Right lobe of liver (tissue), 4 donors: ENCODE data around the gene EHD2.

Experiments
- POLR2A ChIP-seq: fragments of 450-650 bp; IDR thresholded peaks from one replicate; pipeline ENCODE4 v1.6.1; 2017; ENCODE audit warnings: antibody characterized with exemption, mild to moderate bottlenecking
- TF ChIP-seq, protein P1 (sequence below), 4 donors: fragments of 200-600 bp in 3 of 4; fragments of 450-650 bp in 1 of 4; IDR thresholded peaks; one replicate each; pipeline versions ENCODE4 v1.5.1 to v1.8.0; 2016 to 2022; ENCODE audit warnings: antibody characterized with exemption in 4 of 4, mild to moderate bottlenecking in 2 of 4
- donor health status: DM: no; HTN: no; CAD: no.
- donor health status: DM: no; HTN: no; CAD: no.
- donor health status: DM: no; HTN: yes; CAD: no.

DNA sequence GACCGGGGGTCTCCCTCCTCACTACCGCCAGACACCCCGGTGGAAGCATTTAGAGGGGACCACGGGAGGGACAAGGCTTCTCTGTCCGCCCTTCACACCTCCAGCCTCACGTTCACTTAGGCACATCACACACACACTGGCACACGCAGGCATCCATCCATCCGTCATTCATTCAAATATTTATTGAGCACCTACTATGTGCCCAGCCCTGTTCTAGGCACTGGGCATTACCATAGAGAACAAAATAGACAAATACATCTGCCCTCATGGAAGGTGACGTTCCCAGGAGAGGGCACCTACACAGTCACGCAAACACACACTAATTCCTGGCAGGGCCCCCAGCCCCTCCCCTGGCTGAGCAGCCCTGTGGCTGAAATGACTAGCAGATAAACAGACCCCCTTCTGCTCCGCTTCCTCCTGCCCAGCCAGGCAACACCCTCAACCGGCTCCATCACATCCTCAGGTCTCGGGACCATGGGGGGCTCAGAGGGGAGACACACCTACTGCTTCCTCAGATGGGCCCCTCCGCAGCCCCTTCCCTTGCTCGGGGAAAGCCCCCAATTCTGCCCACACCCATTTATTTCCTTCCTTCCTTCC, 28.4 kb downstream of the EHD2 start:
- TF ChIP-seq, protein P1, sequence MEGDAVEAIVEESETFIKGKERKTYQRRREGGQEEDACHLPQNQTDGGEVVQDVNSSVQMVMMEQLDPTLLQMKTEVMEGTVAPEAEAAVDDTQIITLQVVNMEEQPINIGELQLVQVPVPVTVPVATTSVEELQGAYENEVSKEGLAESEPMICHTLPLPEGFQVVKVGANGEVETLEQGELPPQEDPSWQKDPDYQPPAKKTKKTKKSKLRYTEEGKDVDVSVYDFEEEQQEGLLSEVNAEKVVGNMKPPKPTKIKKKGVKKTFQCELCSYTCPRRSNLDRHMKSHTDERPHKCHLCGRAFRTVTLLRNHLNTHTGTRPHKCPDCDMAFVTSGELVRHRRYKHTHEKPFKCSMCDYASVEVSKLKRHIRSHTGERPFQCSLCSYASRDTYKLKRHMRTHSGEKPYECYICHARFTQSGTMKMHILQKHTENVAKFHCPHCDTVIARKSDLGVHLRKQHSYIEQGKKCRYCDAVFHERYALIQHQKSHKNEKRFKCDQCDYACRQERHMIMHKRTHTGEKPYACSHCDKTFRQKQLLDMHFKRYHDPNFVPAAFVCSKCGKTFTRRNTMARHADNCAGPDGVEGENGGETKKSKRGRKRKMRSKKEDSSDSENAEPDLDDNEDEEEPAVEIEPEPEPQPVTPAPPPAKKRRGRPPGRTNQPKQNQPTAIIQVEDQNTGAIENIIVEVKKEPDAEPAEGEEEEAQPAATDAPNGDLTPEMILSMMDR (IDR thresholded peaks at IDR 0.05) = no peak
- TF ChIP-seq POLR2A = no peak
